ENCODE measurements around the gene PHLDB3.
"Not testable (repeated sequence)": the region's sequence is repeated elsewhere in the genome, so short reads cannot be mapped to it uniquely, and the experiment has no call there.

PHLDB3 gene

DNA sequence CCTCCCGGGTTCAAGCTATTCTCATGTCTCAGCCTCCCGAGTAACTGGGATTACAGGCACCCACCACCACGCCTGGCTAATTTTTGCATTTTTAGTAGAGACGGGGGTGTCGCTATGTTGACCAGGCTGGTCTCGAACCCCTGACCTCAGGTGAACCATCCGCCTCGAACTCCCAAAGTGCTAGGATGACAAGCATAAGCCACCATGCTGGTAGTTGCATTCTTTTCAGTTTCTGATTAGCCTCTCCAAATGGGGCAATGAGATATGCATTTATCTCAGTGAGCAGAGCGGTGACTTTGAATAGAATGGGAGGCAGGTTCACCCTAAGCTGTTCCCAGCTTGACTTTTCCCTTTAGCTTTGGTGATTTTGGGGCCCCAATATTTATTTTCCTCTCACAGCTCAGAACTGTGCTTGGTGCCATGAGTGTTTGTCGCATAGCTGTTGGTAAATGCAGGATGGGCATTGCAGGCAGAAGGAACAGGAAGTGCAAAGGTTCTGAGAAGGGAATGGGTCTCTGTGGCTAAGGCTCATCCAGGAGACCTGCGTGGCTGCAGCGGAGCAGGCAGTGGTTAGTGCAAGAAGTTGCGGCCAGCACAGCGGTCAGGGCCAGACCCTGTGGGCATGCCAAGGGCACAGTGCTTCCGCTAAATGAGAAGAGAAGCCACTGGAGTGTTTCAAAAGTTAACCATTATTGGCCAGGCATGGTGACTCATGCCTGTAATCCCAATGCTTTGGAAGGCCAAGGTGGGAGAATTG lies 59.8 kb downstream of the PHLDB3 start:
- CTCF ChIA-PET = interaction anchor here (1.2 to 4.3 kb wide), 2 partner anchors 12 to 75 kb away, joined by 3 to 63 read pairs; no protein-coding TSS in a partner anchor
- POLR2A ChIA-PET = no interaction called here
- DNase-seq (ENCODE audit: extremely low spot score) = no peak

DNA sequence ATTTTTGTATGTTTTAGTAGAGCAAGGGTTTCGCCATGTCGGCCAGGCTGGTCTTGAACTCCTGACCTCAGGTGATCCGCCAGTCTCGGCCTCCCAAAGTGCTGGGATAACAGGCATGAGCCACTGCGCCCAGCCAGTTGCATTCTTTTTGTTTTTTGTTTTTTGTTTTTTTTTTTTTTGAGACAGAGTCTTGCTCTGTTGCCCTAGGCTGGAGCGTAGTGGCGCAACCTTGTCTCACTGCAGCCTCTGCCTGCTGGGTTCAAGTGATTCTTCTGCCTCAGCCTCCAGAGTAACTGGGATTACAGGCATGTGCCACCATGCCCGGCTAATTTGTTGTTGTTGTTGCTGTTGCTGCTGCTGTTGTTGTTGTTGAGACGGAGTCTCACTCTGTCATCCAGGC lies 60.5 kb downstream of the PHLDB3 start:
- CTCF ChIA-PET = interaction anchor here (1.2 kb wide), 1 partner anchor 12 kb away, joined by 3 read pairs; no protein-coding TSS in a partner anchor
- POLR2A ChIA-PET; DNase-seq (ENCODE audit: extremely low spot score): not testable (repeated sequence)

More for the DNA sequence above, 59.8 kb downstream of the PHLDB3 start:
- TF ChIP-seq L3MBTL2 (conservative IDR thresholded peaks at IDR 0.05) = no peak
- no peak for TF ChIP-seq FOXK2 (IDR thresholded peaks at IDR 0.05)
- TF ChIP-seq SUZ12 (IDR thresholded peaks at IDR 0.05) = no peak
- no peak for TF ChIP-seq ARNT (IDR thresholded peaks at IDR 0.05)
- no peak for TF ChIP-seq BHLHE40 (IDR thresholded peaks at IDR 0.05; ENCODE audit: borderline replicate concordance)
- no peak for TF ChIP-seq ZNF384 (IDR thresholded peaks at IDR 0.05)
- TF ChIP-seq CTBP1 (IDR thresholded peaks at IDR 0.05; ENCODE audit: borderline replicate concordance) = no peak
- TF ChIP-seq NFRKB (IDR thresholded peaks at IDR 0.05) = no peak
- TF ChIP-seq SP1 (IDR thresholded peaks at IDR 0.05) = no peak
- TF ChIP-seq FOXA1 (IDR thresholded peaks at IDR 0.05) = no peak
- no peak for TF ChIP-seq TARDBP (IDR thresholded peaks at IDR 0.05)
- TF ChIP-seq FOXM1 (IDR thresholded peaks at IDR 0.05; ENCODE audit: borderline replicate concordance) = no peak
- TF ChIP-seq LEF1 (IDR thresholded peaks at IDR 0.05; ENCODE audit: borderline replicate concordance) = no peak
- no peak for TF ChIP-seq HDGF (IDR thresholded peaks at IDR 0.05; ENCODE audit: borderline replicate concordance)
- no peak for TF ChIP-seq ELF4 (IDR thresholded peaks at IDR 0.05)
- TF ChIP-seq, protein P1, sequence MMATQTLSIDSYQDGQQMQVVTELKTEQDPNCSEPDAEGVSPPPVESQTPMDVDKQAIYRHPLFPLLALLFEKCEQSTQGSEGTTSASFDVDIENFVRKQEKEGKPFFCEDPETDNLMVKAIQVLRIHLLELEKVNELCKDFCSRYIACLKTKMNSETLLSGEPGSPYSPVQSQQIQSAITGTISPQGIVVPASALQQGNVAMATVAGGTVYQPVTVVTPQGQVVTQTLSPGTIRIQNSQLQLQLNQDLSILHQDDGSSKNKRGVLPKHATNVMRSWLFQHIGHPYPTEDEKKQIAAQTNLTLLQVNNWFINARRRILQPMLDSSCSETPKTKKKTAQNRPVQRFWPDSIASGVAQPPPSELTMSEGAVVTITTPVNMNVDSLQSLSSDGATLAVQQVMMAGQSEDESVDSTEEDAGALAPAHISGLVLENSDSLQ (IDR thresholded peaks at IDR 0.05) = no peak

DNA sequence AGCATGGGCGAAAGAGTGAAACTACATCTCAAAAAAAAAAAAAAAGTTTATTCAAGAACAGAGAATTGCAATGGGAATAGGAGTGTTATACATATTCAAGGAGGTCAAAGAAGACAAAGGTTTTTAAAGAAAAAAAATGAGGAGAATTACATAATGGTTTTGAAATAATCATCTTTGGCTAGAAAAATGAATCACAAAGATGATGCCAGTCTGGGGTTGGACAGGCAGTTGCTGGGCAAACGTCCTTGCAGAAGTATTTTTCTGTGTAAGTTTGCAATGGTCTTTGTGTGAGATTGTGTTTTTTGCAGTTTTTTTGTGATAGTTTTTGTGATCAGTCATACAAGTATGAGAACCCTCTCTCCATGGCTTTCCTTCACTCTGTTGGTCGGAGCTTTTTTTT lies 62.8 kb downstream of the PHLDB3 start:
- CTCF ChIA-PET = interaction anchor here (1.1 kb wide), 1 partner anchor 9 kb away, joined by 3 read pairs; no protein-coding TSS in a partner anchor
- no peak for DNase-seq (ENCODE audit: extremely low spot score)
- POLR2A ChIA-PET = no interaction called here
- TF ChIP-seq FOXM1 (IDR thresholded peaks at IDR 0.05; ENCODE audit: borderline replicate concordance) (no peak), ZNF384 (IDR thresholded peaks at IDR 0.05) (no peak), BHLHE40 (IDR thresholded peaks at IDR 0.05; ENCODE audit: borderline replicate concordance) (no peak), CTBP1 (IDR thresholded peaks at IDR 0.05; ENCODE audit: borderline replicate concordance) (no peak)

DNA sequence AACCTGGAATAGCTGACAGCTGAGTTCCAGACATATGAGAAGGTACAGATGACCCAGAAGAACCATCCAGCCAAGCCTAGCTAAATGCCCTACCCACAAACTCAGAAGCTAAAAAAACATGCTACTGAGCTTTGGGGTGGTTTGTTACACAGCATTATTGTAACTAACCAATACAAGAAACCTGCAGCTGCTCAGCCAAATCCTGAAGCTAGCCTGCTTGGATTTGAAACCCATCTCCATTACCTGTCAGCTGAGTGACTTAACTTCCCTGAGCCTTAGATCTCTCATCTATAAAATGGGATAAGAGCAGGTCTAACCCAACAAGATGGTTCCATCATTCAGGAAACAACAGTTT lies 64.9 kb downstream of the PHLDB3 start:
- ChIA-PET POLR2A (no interaction called here), CTCF (no interaction called here)
- DNase-seq (ENCODE audit: extremely low spot score) = no peak
- no peak for TF ChIP-seq FOXM1 (IDR thresholded peaks at IDR 0.05; ENCODE audit: borderline replicate concordance)
- no peak for TF ChIP-seq CTBP1 (IDR thresholded peaks at IDR 0.05; ENCODE audit: borderline replicate concordance)
- no peak for TF ChIP-seq ARNT (IDR thresholded peaks at IDR 0.05)
- TF ChIP-seq ZNF384 (IDR thresholded peaks at IDR 0.05) = no peak
- TF ChIP-seq L3MBTL2 (conservative IDR thresholded peaks at IDR 0.05) = no peak
- TF ChIP-seq, protein P1 (IDR thresholded peaks at IDR 0.05) = no peak
- TF ChIP-seq NFRKB (IDR thresholded peaks at IDR 0.05) = no peak
- TF ChIP-seq ELF4 (IDR thresholded peaks at IDR 0.05) = no peak
- TF ChIP-seq FOXK2 (IDR thresholded peaks at IDR 0.05) = no peak
- no peak for TF ChIP-seq LEF1 (IDR thresholded peaks at IDR 0.05; ENCODE audit: borderline replicate concordance)
- TF ChIP-seq FOXA1 (IDR thresholded peaks at IDR 0.05) = no peak
- no peak for TF ChIP-seq SP1 (IDR thresholded peaks at IDR 0.05)
- no peak for TF ChIP-seq TARDBP (IDR thresholded peaks at IDR 0.05)
- TF ChIP-seq BHLHE40 (IDR thresholded peaks at IDR 0.05; ENCODE audit: borderline replicate concordance) = no peak
- TF ChIP-seq HDGF (IDR thresholded peaks at IDR 0.05; ENCODE audit: borderline replicate concordance) = no peak
- no peak for TF ChIP-seq SUZ12 (IDR thresholded peaks at IDR 0.05)

- no peak for DNase-seq (ENCODE audit: extremely low spot score)
- ChIA-PET POLR2A (no interaction called here), CTCF (interaction anchor here (1.0 to 1.4 kb wide), 2 partner anchors 8 to 80 kb away, joined by 3 to 5 read pairs; no protein-coding TSS in a partner anchor)
- TF ChIP-seq LEF1 (IDR thresholded peaks at IDR 0.05; ENCODE audit: borderline replicate concordance) (no peak), SP1 (IDR thresholded peaks at IDR 0.05) (no peak), ZNF384 (IDR thresholded peaks at IDR 0.05) (no peak), L3MBTL2 (conservative IDR thresholded peaks at IDR 0.05) (no peak), CTBP1 (IDR thresholded peaks at IDR 0.05; ENCODE audit: borderline replicate concordance) (no peak), BHLHE40 (IDR thresholded peaks at IDR 0.05; ENCODE audit: borderline replicate concordance) (no peak), SUZ12 (IDR thresholded peaks at IDR 0.05) (no peak), TARDBP (IDR thresholded peaks at IDR 0.05) (no peak), FOXM1 (IDR thresholded peaks at IDR 0.05; ENCODE audit: borderline replicate concordance) (no peak), ARNT (IDR thresholded peaks at IDR 0.05) (no peak), FOXA1 (IDR thresholded peaks at IDR 0.05) (no peak), NFRKB (IDR thresholded peaks at IDR 0.05) (no peak), FOXK2 (IDR thresholded peaks at IDR 0.05) (no peak), HDGF (IDR thresholded peaks at IDR 0.05; ENCODE audit: borderline replicate concordance) (no peak), ELF4 (IDR thresholded peaks at IDR 0.05) (no peak)
- TF ChIP-seq, protein P1 (IDR thresholded peaks at IDR 0.05) = no peak
Measured at GRCh38 chr19:43439032-43439708, 65.4 kb downstream of the PHLDB3 start.
